ENCODE results near the gene ATXN7L1.

DNA sequence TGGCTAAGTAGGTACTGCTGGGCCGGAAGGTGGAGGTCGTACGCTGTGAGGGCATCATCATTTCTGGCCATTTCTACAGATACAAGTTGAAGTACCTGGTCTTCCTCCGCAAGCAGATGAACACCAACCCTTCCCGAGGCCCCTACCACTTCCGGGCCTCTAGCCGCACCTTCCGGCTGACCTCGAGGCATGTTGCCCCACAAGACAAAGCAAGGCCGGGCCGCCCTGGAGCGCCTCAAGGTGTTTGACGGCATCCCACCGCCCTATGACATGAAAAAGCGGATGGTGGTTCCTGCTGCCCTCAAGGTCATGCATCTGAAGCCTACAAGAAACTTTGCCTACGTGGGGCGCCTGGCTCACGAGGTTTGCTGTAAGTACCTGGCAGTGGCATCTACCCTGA is 56.8 kb downstream of the ATXN7L1 start:
- TF ChIP-seq ZNF70 (CRISPR knock-in tag; IDR thresholded peaks at IDR 0.05), result no peak
- TF ChIP-seq, protein P1, sequence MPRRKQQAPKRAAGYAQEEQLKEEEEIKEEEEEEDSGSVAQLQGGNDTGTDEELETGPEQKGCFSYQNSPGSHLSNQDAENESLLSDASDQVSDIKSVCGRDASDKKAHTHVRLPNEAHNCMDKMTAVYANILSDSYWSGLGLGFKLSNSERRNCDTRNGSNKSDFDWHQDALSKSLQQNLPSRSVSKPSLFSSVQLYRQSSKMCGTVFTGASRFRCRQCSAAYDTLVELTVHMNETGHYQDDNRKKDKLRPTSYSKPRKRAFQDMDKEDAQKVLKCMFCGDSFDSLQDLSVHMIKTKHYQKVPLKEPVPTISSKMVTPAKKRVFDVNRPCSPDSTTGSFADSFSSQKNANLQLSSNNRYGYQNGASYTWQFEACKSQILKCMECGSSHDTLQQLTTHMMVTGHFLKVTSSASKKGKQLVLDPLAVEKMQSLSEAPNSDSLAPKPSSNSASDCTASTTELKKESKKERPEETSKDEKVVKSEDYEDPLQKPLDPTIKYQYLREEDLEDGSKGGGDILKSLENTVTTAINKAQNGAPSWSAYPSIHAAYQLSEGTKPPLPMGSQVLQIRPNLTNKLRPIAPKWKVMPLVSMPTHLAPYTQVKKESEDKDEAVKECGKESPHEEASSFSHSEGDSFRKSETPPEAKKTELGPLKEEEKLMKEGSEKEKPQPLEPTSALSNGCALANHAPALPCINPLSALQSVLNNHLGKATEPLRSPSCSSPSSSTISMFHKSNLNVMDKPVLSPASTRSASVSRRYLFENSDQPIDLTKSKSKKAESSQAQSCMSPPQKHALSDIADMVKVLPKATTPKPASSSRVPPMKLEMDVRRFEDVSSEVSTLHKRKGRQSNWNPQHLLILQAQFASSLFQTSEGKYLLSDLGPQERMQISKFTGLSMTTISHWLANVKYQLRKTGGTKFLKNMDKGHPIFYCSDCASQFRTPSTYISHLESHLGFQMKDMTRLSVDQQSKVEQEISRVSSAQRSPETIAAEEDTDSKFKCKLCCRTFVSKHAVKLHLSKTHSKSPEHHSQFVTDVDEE (CRISPR knock-in tag; IDR thresholded peaks at IDR 0.05), result no peak
- TF ChIP-seq ZNF565 (CRISPR knock-in tag; conservative IDR thresholded peaks at IDR 0.05; ENCODE audit: low read depth), result no peak
